T47D (cell line): ENCODE data around the gene IGSF5.

ENCODE experiments used
- DNase-seq, 2 experiments: peaks; one replicate each; pipeline versions ENCODE4 v3.0.0 to v3.0.0-alpha.2; 2011 to 2012; ENCODE audit warnings: low read depth in 1 of 2, low spot score in 1 of 2
- JUND ChIP-seq: IDR thresholded peaks from 2 replicates; pipeline ENCODE4 v1.6.1; 2012; ENCODE audit warnings: low read depth
- in situ Hi-C: cut with HindIII; loops from 2 replicates; pipeline ENCODE4 v1.10.0; 2016; ENCODE audit warnings: low sequenced_read_pairs, low pct_unique_long_range_greater_than_20kb

IGSF5 gene

GRCh38 chr21:39805983-39806382, 61.0 kb downstream of the IGSF5 start:
- in situ Hi-C loops, result no loop called here
- no peak for TF ChIP-seq JUND
- peak in 1 of 2 experiments; percentile 85 for DNase-seq

GRCh38 chr21:39807738-39808137, 62.8 kb downstream of the IGSF5 start:
- TF ChIP-seq JUND, result no peak

GRCh38 chr21:39809936-39810335, 65.0 kb downstream of the IGSF5 start:
- DNase-seq, result no peak
- TF ChIP-seq JUND, result no peak
- in situ Hi-C loops, result no loop called here

More at GRCh38 chr21:39807738-39808137, 62.8 kb downstream of the IGSF5 start:
- DNase-seq, result peak in 1 of 2 experiments; percentile 77
- in situ Hi-C loops, result no loop called here

DNA sequence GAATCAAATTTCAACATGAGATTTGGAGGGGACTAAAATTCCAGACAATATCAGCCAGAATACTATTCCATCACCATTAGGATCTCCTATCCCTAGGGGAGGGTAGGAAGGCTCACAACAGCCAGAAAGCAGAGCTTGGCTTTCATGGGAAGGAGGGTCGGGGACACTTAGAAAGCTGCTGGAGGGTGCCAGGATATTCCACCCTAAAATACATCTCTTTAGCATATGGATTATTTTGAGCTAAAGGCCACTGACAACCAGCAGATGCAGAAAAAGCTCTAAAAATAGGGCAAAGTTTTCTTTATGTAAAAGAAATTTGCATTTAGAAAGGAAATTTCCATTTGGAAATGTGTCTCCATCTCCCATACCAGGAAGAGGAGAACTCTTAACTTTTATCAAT, 68.0 kb downstream of the IGSF5 start:
- no peak for TF ChIP-seq JUND
- in situ Hi-C loops, result no loop called here

GRCh38 chr21:39818557-39818956, 73.6 kb downstream of the IGSF5 start:
- DNase-seq, result no peak
- no peak for TF ChIP-seq JUND
- in situ Hi-C loops, result no loop called here

More for the DNA sequence above, 68.0 kb downstream of the IGSF5 start:
- DNase-seq, result no peak

DNA sequence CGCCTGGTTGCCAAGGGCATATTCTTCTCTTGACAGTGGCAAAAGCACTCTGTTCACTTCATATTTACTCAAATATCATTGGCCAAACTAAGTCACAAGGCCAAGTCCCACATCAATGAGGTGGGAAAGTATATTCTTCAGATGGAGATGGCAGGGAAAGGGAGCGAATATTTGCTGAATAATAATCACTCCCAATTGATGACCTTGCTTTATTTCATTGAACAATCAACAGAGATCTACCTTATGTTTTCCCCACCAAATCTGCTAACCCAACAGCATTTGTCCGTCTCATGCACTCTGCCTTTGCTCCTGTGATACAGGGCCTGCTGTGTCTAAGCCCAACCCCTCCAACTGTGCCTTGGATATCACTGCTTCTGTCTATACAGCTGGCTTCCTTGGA, 77.1 kb downstream of the IGSF5 start:
- in situ Hi-C loops, result no loop called here
- TF ChIP-seq JUND, result no peak
- DNase-seq, result no peak

- no peak for DNase-seq
- TF ChIP-seq JUND, result no peak
Observed at GRCh38 chr21:39825250-39825649, 80.3 kb downstream of the IGSF5 start.

GRCh38 chr21:39834543-39834942, 89.6 kb downstream of the IGSF5 start:
- no peak for TF ChIP-seq JUND
- in situ Hi-C loops, result no loop called here
- DNase-seq, result no peak

More at GRCh38 chr21:39825250-39825649, 80.3 kb downstream of the IGSF5 start:
- in situ Hi-C loops, result no loop called here

DNA sequence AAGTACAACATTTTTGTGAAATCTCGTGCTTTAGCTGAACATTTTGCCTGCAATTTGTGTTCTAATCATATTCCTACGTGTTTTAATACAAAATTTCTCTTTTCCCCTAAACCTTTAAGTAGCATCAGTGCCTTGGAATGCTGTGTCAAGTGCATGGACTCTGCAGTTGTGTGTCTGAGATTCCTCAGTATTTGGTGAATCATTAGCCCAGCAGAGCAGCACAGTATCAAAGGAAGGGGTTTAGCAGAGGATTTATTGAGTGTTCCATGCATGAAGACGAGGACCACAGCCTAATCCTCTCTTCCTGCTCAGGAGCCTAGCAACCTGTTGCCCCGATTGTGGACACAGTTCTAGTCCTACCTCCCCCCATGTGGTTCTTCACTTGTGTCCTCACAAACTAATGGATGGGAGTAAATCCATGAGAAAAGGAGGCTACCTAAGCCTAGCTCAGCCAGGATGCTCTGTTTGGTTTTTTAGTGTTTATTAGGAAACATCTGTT, 92.9 kb downstream of the IGSF5 start:
- no peak for DNase-seq
- TF ChIP-seq JUND, result no peak
- in situ Hi-C loops, result no loop called here

DNA sequence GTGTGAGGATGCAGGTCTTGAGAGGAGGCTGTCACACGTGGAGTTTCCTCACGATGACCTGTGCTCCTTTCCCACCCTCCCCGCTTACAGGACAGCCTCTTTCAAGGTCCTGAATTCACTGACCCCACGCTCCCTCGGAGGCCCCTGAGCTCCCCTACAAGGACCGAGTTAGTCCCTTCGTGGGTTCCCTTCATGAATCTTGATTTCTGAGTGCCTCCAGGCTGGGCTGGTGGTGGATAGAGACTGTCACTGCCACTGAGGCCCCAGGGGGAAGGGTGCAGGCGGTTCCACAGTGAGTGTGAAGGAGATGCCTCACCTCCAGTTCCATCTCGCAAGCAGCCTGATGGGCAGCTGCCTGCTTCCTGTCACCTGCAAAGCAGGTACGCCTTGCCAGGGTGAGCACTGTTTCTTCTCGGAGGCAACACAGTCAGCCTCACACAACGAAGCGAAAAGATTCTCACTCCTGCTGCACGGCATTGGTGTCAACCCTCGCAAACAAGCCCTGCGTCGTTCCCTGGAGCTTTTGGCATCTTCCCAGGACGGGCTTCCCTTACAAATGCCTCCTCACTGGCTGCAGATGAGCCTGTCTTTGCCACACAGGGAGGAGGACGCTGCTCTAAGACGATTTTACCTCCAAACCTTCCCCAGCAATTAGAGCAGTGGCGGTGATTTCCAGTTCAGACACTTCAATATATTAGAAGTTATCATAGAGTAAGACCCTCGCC, 95.6 kb downstream of the IGSF5 start:
- in situ Hi-C loops, result no loop called here
- peak in 1 of 2 experiments; percentile 40 for DNase-seq
- TF ChIP-seq JUND, result no peak

DNA sequence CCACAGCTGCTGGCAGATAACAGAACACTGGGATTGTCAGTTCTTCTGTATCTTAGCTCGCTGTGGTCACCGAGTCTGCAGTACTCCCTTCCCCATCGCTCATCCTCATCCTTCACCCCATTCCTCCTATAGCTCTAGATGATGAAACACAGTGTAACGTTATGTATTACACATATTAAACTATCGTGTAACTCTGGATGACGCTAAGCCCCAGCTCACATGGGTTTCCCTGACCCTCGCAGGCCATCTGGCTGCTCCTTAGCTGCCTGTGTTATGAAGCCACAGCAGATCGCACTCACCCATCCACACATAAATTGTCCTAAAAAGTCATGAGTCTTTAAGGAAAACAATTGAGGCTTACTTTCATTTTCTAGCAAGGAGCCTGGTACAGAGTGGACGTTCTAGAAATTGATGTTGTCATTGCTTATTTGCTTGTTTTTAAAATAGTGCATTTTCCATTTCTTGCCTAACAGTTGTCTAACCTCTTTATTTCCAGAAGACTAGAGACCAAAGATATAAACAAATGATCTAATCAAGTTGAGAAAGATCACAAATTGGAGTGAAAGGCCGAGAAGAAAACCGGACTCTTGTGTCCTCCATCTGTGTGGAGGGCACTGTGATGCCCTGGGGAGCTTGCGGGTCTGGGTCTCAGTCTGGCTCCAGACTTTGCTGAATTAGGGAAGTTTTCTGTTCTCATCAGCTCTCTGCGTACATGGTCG, 97.9 kb downstream of the IGSF5 start:
- DNase-seq, result no peak
- in situ Hi-C loops, result no loop called here
- TF ChIP-seq JUND, result no peak

DNA sequence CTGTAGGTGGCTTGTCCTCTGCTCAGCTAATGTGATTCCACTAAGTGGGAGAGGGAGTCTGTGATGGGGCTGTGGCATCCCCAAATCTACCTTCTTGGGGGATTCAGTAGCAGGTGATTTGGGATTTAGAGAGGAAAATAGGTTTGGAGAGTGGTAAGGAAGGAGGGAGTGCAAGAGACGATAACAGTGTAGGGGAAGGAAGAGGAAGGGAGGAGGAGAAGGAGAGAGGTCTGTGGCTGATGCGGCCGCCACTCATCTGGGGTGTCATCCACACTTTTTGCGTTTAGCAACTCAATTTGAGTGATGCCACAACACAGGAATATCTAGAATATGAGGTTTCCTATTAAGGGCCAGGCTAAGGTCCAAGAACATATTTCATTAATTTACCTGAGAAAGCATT, 98.5 kb downstream of the IGSF5 start:
- DNase-seq, result no peak
- in situ Hi-C loops, result no loop called here
- TF ChIP-seq JUND, result no peak

- TF ChIP-seq JUND, result no peak
- in situ Hi-C loops, result no loop called here
- no peak for DNase-seq
Observed at GRCh38 chr21:39843916-39844315, 98.9 kb downstream of the IGSF5 start.
